Measurements from ENCODE around the gene MAP3K20. TPM values are rescaled to one million over a fixed set of nuclear protein-coding genes. Genes with fewer than 3 reads are reported as not detected.

The MAP3K20 gene
- total RNA-seq, result 15.2 and 17.7 TPM in 2 replicates

DNA sequence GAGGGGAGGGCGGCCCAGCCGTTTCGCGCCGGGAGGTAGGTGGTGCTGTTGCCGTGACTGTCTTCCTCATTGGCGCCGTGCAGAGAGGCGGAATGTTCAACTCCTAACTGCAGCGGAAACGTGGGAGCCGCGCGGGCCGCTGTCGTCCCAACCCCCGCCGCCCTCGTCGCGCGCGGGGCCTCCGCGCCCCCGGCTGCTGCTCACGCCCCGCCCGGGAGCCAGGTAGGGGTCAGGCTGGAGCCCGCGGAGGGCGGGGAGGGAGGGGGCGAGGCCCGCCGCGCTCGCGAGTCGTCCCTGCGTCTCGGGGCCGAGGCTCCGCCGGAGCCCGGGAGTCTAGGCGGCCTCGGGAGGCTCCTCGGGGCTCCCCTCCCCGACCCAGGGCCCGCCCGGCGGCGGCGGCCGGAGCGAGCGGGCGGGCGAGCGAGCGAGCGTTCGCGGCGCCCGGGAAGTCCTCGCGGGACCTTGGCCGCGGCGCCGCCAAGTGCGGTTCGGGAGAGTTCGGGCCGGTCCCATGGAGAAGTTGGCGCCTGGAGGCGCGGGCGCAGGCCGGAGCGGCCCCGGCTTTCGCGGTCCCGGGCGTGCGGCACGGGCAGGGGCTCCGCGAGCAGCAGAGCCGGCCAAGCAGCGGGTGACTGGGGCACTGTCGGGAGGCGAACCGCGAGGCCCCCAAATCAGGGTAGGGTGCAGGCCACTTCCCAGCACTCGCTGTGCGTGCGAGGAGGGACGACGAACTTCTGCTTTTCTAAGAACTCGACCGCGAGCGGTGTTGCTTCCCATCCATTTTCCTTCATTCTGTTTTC, at the start of gene MAP3K20:
TSS of gene MAP3K20 (plus strand) at position 66 of the 800 bp plus-strand sequence. CDS start 15,186 bp downstream, outside the sequence.

Data from cardiac atrium fibroblast (primary cell).